Measurements from ENCODE around the gene LOC128125822.

The LOC128125822 gene

DNA sequence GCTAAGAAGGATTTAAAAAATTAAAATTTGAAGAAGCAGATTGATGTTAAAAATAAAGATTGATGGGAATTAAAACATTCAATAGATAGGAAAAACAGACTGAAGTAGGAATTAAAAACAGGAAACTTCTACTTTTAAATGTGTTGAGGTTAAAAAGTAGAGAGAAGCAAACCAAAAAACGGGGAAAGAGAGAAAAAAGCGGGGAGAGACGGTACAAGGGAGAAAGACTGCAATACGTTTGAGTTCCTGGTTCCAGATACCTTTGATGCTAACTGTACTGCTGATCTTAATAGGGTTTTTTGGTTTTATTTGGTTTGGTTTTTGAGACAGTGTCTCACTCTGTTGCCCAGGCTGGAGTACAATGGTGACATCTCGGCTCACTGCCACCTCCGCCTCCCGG lies 27.0 kb downstream of the LOC128125822 start:
- TF ChIP-seq, protein P1, sequence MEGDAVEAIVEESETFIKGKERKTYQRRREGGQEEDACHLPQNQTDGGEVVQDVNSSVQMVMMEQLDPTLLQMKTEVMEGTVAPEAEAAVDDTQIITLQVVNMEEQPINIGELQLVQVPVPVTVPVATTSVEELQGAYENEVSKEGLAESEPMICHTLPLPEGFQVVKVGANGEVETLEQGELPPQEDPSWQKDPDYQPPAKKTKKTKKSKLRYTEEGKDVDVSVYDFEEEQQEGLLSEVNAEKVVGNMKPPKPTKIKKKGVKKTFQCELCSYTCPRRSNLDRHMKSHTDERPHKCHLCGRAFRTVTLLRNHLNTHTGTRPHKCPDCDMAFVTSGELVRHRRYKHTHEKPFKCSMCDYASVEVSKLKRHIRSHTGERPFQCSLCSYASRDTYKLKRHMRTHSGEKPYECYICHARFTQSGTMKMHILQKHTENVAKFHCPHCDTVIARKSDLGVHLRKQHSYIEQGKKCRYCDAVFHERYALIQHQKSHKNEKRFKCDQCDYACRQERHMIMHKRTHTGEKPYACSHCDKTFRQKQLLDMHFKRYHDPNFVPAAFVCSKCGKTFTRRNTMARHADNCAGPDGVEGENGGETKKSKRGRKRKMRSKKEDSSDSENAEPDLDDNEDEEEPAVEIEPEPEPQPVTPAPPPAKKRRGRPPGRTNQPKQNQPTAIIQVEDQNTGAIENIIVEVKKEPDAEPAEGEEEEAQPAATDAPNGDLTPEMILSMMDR (IDR thresholded peaks at IDR 0.05; ENCODE audit: unreplicated experiment), result no peak
- ChIA-PET POLR2A (interaction anchor here (1.6 to 5.8 kb wide), 7 partner anchors 15 to 247 kb away, joined by 3 to 50 read pairs (median 11); partner anchors contain the start of gene PHF3), CTCF (interaction anchor here (0.6 to 6.4 kb wide), 32 partner anchors 8 to 250 kb away, joined by 3 to 61 read pairs (median 7); partner anchors contain the start of gene PHF3)
- no peaks in the 10 kb centered on the region for H3K36me3 Mint-ChIP-seq (ENCODE audit: insufficient read depth, unreplicated experiment)
- BruUV-seq (replicated peaks), result no TSS peak
- no peak overlapping the region for H3K4me3 Mint-ChIP-seq (ENCODE audit: unreplicated experiment)
- peaks cover 7% of the 10 kb centered on the region for H3K4me1 Mint-ChIP-seq (ENCODE audit: insufficient read depth, unreplicated experiment)
- no peaks in the 10 kb centered on the region for H3K27me3 Mint-ChIP-seq (ENCODE audit: insufficient read depth, unreplicated experiment)
- DNase-seq (ENCODE audit: unreplicated experiment), result no peak
- intact Hi-C loops (cut with micrococcal nuclease), result loop anchor here (5.0 kb wide), 1 partner anchor 38 kb away; the partner anchor contains the start of gene PHF3
- no peaks in the 10 kb centered on the region for H3K9me3 Mint-ChIP-seq (ENCODE audit: unreplicated experiment)
- H3K27ac Mint-ChIP-seq (ENCODE audit: low read depth, unreplicated experiment), result no peak overlapping the region

DNA sequence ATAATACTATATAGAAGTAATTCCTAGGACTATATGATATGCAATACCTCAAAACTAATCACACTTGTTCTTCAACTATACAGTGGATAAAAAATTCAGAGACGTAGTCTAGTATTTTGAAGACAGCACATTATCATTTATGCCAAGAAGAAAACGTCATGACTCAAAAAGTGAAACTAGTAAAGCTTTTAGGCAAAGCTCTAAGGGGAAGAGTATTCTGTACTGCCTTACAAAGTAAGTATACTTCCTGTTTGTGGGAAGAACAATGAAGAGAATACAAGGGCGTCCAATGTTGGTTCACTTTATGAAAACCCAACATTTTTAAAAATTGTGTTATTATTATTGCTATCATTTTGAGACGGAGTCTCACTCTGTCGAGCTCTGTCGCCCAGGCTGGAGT lies 27.9 kb downstream of the LOC128125822 start:
- TF ChIP-seq, protein P1 (IDR thresholded peaks at IDR 0.05; ENCODE audit: unreplicated experiment), result no peak
- H3K4me1 Mint-ChIP-seq (ENCODE audit: insufficient read depth, unreplicated experiment), result peaks cover 7% of the 10 kb centered on the region
- DNase-seq (ENCODE audit: unreplicated experiment), result no peak
- intact Hi-C loops (cut with micrococcal nuclease), result no loop called here
- no peaks in the 10 kb centered on the region for H3K36me3 Mint-ChIP-seq (ENCODE audit: insufficient read depth, unreplicated experiment)
- no peak overlapping the region for H3K27ac Mint-ChIP-seq (ENCODE audit: low read depth, unreplicated experiment)
- no peak overlapping the region for H3K4me3 Mint-ChIP-seq (ENCODE audit: unreplicated experiment)
- H3K27me3 Mint-ChIP-seq (ENCODE audit: insufficient read depth, unreplicated experiment), result no peaks in the 10 kb centered on the region
- H3K9me3 Mint-ChIP-seq (ENCODE audit: unreplicated experiment), result no peaks in the 10 kb centered on the region
- no TSS peak for BruUV-seq (replicated peaks)
- ChIA-PET POLR2A (interaction anchor here (5.8 kb wide), 1 partner anchor 36 kb away, joined by 50 read pairs; the partner anchor contains the start of gene PHF3), CTCF (interaction anchor here (1.0 to 6.4 kb wide), 6 partner anchors 26 to 248 kb away, joined by 3 to 61 read pairs (median 8); partner anchors contain the start of gene PHF3)

DNA sequence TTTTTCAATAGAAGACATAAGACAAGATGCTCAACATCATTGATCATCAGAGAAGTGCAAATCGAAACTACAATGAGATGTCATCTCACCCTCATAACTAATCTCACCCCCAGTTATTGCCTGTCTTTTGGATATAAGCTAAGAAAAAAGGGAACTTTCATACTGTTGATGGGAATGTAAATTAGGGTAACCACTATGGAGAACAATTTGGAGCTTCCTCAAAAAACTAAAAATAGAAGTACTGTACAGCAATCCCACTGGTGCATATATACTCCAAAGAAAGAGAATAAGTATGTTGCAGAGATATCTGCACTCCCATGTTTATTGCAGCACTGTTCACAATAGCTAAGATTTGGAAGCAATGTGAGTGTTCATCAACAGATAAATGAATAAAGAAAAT lies 37.0 kb downstream of the LOC128125822 start:
- intact Hi-C loops (cut with micrococcal nuclease), result no loop called here
- POLR2A ChIA-PET, result interaction anchor here (0.9 to 1.4 kb wide), 2 partner anchors 10 to 27 kb away, joined by 4 read pairs; partner anchors contain the start of gene PHF3
- CTCF ChIA-PET, result interaction anchor here (0.7 to 7.4 kb wide), 4 partner anchors 11 to 257 kb away, joined by 3 to 43 read pairs (median 8); partner anchors contain the start of gene PHF3
- Mint-ChIP-seq H3K27me3 (ENCODE audit: insufficient read depth, unreplicated experiment) (no peaks in the 10 kb centered on the region), H3K9me3 (ENCODE audit: unreplicated experiment) (no peaks in the 10 kb centered on the region), H3K4me3 (ENCODE audit: unreplicated experiment) (no peak overlapping the region), H3K27ac (ENCODE audit: low read depth, unreplicated experiment) (no peak overlapping the region), H3K36me3 (ENCODE audit: insufficient read depth, unreplicated experiment) (no peaks in the 10 kb centered on the region), H3K4me1 (ENCODE audit: insufficient read depth, unreplicated experiment) (no peaks in the 10 kb centered on the region)
- TF ChIP-seq, protein P1 (IDR thresholded peaks at IDR 0.05; ENCODE audit: unreplicated experiment), result no peak
- BruUV-seq (replicated peaks), result no TSS peak
- no peak for DNase-seq (ENCODE audit: unreplicated experiment)

DNA sequence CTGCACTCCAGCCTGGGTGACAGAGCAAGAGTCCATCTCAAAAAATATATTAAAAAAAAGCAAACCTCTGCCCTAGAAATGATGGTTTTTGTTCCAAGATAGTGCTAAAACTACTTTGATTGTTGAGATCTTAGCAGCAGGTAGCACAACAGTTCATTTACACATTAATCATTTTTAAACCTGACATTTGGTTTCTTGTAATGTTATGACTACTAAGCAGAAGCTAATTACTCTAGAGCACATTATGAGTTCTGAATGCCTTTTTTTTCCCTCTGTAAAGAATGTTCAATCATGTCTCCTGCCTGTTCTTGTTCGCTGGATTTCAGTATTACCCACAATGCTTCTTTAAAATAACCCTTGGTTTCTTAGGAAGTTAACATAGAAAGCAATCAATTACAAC lies 38.7 kb downstream of the LOC128125822 start:
- no peak overlapping the region for H3K4me3 Mint-ChIP-seq (ENCODE audit: unreplicated experiment)
- CTCF ChIA-PET, result interaction anchor here (7.4 kb wide), 1 partner anchor 13 kb away, joined by 43 read pairs; no protein-coding TSS in a partner anchor
- no peaks in the 10 kb centered on the region for H3K27me3 Mint-ChIP-seq (ENCODE audit: insufficient read depth, unreplicated experiment)
- TF ChIP-seq, protein P1 (IDR thresholded peaks at IDR 0.05; ENCODE audit: unreplicated experiment), result no peak
- no TSS peak for BruUV-seq (replicated peaks)
- H3K9me3 Mint-ChIP-seq (ENCODE audit: unreplicated experiment), result no peaks in the 10 kb centered on the region
- intact Hi-C loops (cut with micrococcal nuclease), result no loop called here
- H3K36me3 Mint-ChIP-seq (ENCODE audit: insufficient read depth, unreplicated experiment), result no peaks in the 10 kb centered on the region
- no peak for DNase-seq (ENCODE audit: unreplicated experiment)
- no peak overlapping the region for H3K27ac Mint-ChIP-seq (ENCODE audit: low read depth, unreplicated experiment)
- POLR2A ChIA-PET, result no interaction called here
- no peaks in the 10 kb centered on the region for H3K4me1 Mint-ChIP-seq (ENCODE audit: insufficient read depth, unreplicated experiment)

Data from MCF 10A (cell line).